Spleen (tissue), 11 donors: ENCODE results near the gene EFCAB12. TPM values are rescaled to one million over a fixed set of nuclear protein-coding genes. Genes with fewer than 3 reads are reported as not detected.

ENCODE experiments used
- DNase-seq: peaks from one replicate; pipeline ENCODE4 v3.0.0-alpha.2; 2020
- H3K27ac ChIP-seq, 8 donors: fragments of 200-600 bp; sonication (generic) in 7 of 8; 1 replicate in 4 of 8; 2 replicates in 4 of 8; pipeline versions ENCODE4 v1.5.0 to v1.8.0; 2016 to 2021; ENCODE audit warnings: inconsistent platforms in 4 of 8, mild to moderate bottlenecking in 4 of 8, moderate library complexity in 1 of 8
- H3K27me3 ChIP-seq, 7 donors: fragments of 200-600 bp; sonication (generic) in 6 of 7; replicated peaks in 1 of 7; 1 replicate in 4 of 7; 2 replicates in 3 of 7; pipeline versions ENCODE4 v1.5.0 to v1.8.0; 2016 to 2021; ENCODE audit warnings: inconsistent platforms in 3 of 7, mild to moderate bottlenecking in 1 of 7
- H3K36me3 ChIP-seq, 6 donors: fragments of 200-600 bp; sonication (generic) in 5 of 6; 1 replicate in 4 of 6; 2 replicates in 2 of 6; pipeline versions ENCODE4 v1.5.0 to v1.8.0; 2016 to 2021; ENCODE audit warnings: inconsistent platforms in 2 of 6
- H3K4me1 ChIP-seq, 6 donors: fragments of 200-600 bp; sonication (generic) in 5 of 6; 1 replicate in 3 of 6; 2 replicates in 3 of 6; pipeline versions ENCODE4 v1.5.0 to v1.8.0; 2016 to 2021; ENCODE audit warnings: inconsistent platforms in 3 of 6
- H3K4me3 ChIP-seq, 8 donors: fragments of 200-600 bp; sonication (generic) in 7 of 8; 1 replicate in 4 of 8; 2 replicates in 4 of 8; pipeline versions ENCODE4 v1.5.0 to v1.8.0; 2016 to 2021; ENCODE audit warnings: inconsistent platforms in 4 of 8, mild to moderate bottlenecking in 4 of 8, moderate library complexity in 2 of 8
- H3K9me3 ChIP-seq, 8 donors: fragments of 200-600 bp; sonication (generic) in 7 of 8; 1 replicate in 4 of 8; 2 replicates in 4 of 8; pipeline versions ENCODE4 v1.5.0 to v1.8.0; 2016 to 2021; ENCODE audit warnings: inconsistent platforms in 4 of 8
- CTCF ChIP-seq, 11 experiments: fragments of 200-600 bp in 7 of 11; fragments of 450-650 bp in 4 of 11; sonication (generic) in 4 of 11; IDR thresholded peaks in 8 of 11; conservative IDR thresholded peaks in 3 of 11; 1 replicate in 7 of 11; 2 replicates in 4 of 11; pipeline versions ENCODE4 v1.4.0 to v1.8.0; 2016 to 2021; ENCODE audit warnings: antibody characterized with exemption in 11 of 11, inconsistent platforms in 4 of 11, mild to moderate bottlenecking in 1 of 11
- POLR2A ChIP-seq, 3 donors: fragments of 450-650 bp; IDR thresholded peaks; one replicate each; pipeline ENCODE4 v1.5.1; 2017; ENCODE audit warnings: antibody characterized with exemption in 3 of 3, mild to moderate bottlenecking in 1 of 3
- POLR2AphosphoS5 ChIP-seq, 3 donors: sonication (generic); formaldehyde crosslinking; IDR thresholded peaks; one replicate each; pipeline ENCODE4 v1.5.1; 2017; ENCODE audit warnings: antibody characterized with exemption in 3 of 3
- WGBS, 5 donors: extraction: QIAGEN DNeasy Blood & Tissue Kit in 3 of 5; methylation state at CpG; one replicate each; pipeline versions ENCODE4 v1.1.5 to v1.1.7; 2013 to 2018; 5-methylcytosine and 5-hydroxymethylcytosine counted together
- intact Hi-C: fragments of 100-400 bp; cut with DNase I; formaldehyde crosslinking; loops from one replicate; pipeline ENCODE4 v1.15.0; 2023; ENCODE audit warnings: low total_unique reads
- polyA plus RNA-seq, 3 donors: library from polyadenylated mRNA; stranded (reverse); fragments of 200-250 nt; gene quantifications; one replicate each; pipeline ENCODE4 v1.2.1, GENCODE V29; 2013
- total RNA-seq, 7 donors: library from RNA; depleted of rRNA in 3 of 7; stranded (reverse); fragments of >200 nt in 3 of 7; fragmentation: NEBNext Ultra II Directional in 4 of 7; extraction: Animal tissue kit (Norgen Biotek cat#: 25700) in 4 of 7; gene quantifications; one replicate each; pipeline versions ENCODE4 v1.1.0 to v1.2.1, GENCODE V29; 2016 to 2021
- donor health status: healthy with polysubstance abuse.
- donor health status: DM: no; HTN: no; CAD: no; lungs with moderate emphysema.
- donor health status: DM: no; HTN: no; CAD: no.
- donor health status: Bipolar disorder and iron deficiency.
- donor health status: healthy.
- donor health status: DM: no; HTN: no; CAD: no.
- donor health status: DM: yes; HTN: yes; CAD: no.

Gene EFCAB12
- total and polyA plus RNA-seq, 10 donors = 0.20 to 2.1 (median 1.0) TPM

GRCh38 chr3:129432671-129433070 is 4.2 kb upstream of the EFCAB12 start:
- no peak for TF ChIP-seq POLR2A (IDR thresholded peaks at IDR 0.05)
- TF ChIP-seq CTCF (IDR thresholded peaks at IDR 0.05 in 8 of 11, conservative IDR thresholded peaks at IDR 0.05 in 3 of 11) = no peak
- TF ChIP-seq POLR2AphosphoS5 (IDR thresholded peaks at IDR 0.05) = no peak
- H3K4me3 ChIP-seq = no peak overlapping the region
- H3K9me3 ChIP-seq = no peaks in the 10 kb centered on the region
- no peak for DNase-seq
- peaks cover 20 to 77% (median 62%) of the 10 kb centered on the region in 6 donors for H3K4me1 ChIP-seq
- H3K36me3 ChIP-seq = peaks cover 0 to 83% (median 54%) of the 10 kb centered on the region in 6 donors
- intact Hi-C loops = no loop called here
- H3K27me3 ChIP-seq = no peaks in the 10 kb centered on the region
- H3K27ac ChIP-seq = no peak overlapping the region

GRCh38 chr3:129432036-129432435 is 3.6 kb upstream of the EFCAB12 start:
- Histone ChIP-seq H3K4me1 (peaks cover 17 to 77% (median 60%) of the 10 kb centered on the region in 6 donors), H3K27me3 (no peaks in the 10 kb centered on the region), H3K27ac (peak overlapping the region in 1 of 8 donors; percentile 20), H3K9me3 (no peaks in the 10 kb centered on the region), H3K4me3 (no peak overlapping the region), H3K36me3 (peaks cover 0 to 77% (median 48%) of the 10 kb centered on the region in 6 donors)
- intact Hi-C loops = no loop called here
- no peak for DNase-seq
- TF ChIP-seq POLR2AphosphoS5 (IDR thresholded peaks at IDR 0.05) (no peak), CTCF (IDR thresholded peaks at IDR 0.05 in 8 of 11, conservative IDR thresholded peaks at IDR 0.05 in 3 of 11) (no peak), POLR2A (IDR thresholded peaks at IDR 0.05) (no peak)
- 61 to 82% (median 73%) methylated on average over 7 of the region's 7 CpGs for WGBS, 5 donors

- intact Hi-C loops = no loop called here
- peaks cover 0 to 53% (median 43%) of the 10 kb centered on the region in 6 donors for H3K36me3 ChIP-seq
- TF ChIP-seq POLR2AphosphoS5 (IDR thresholded peaks at IDR 0.05) = peak; percentile 47 to 66 (median 53)
- no peak for TF ChIP-seq CTCF (IDR thresholded peaks at IDR 0.05 in 8 of 11, conservative IDR thresholded peaks at IDR 0.05 in 3 of 11)
- TF ChIP-seq POLR2A (IDR thresholded peaks at IDR 0.05) = no peak
- peaks cover 0 to 6% (median 0%) of the 10 kb centered on the region in 8 donors for H3K9me3 ChIP-seq
- peak; percentile 74 for DNase-seq
- peaks cover 0 to 54% (median 36%) of the 10 kb centered on the region in 6 donors for H3K4me1 ChIP-seq
- H3K27me3 ChIP-seq = no peaks in the 10 kb centered on the region
- H3K4me3 ChIP-seq = no peak overlapping the region
- peak overlapping the region in 2 of 8 donors; percentile 4 to 60 for H3K27ac ChIP-seq
- WGBS, 5 donors = 75 to 91% (median 81%) methylated on average over 4 of the region's 4 CpGs
Measured at GRCh38 chr3:129429602-129430001, 1.2 kb upstream of the EFCAB12 start.

GRCh38 chr3:129429080-129429451 is 630 bp upstream of the EFCAB12 start:
- peaks cover 0 to 47% (median 41%) of the 10 kb centered on the region in 6 donors for H3K36me3 ChIP-seq
- WGBS, 5 donors = 77 to 90% (median 83%) methylated on average over 3 of the region's 3 CpGs
- H3K27me3 ChIP-seq = no peaks in the 10 kb centered on the region
- H3K4me1 ChIP-seq = peaks cover 0 to 54% (median 31%) of the 10 kb centered on the region in 6 donors
- H3K9me3 ChIP-seq = peaks cover 0 to 9% (median 0%) of the 10 kb centered on the region in 8 donors
- intact Hi-C loops = no loop called here
- peak overlapping the region in 5 of 8 donors; percentile 52 to 72 (median 60) for H3K27ac ChIP-seq
- TF ChIP-seq CTCF (IDR thresholded peaks at IDR 0.05 in 8 of 11, conservative IDR thresholded peaks at IDR 0.05 in 3 of 11) (no peak), POLR2AphosphoS5 (IDR thresholded peaks at IDR 0.05) (no peak), POLR2A (IDR thresholded peaks at IDR 0.05) (no peak)
- peak overlapping the region in 2 of 8 donors; percentile 54 to 75 for H3K4me3 ChIP-seq
- no peak for DNase-seq
